Measurements from ENCODE around the gene HNRNPDL.
"Not testable (repeated sequence)": the region's sequence is repeated elsewhere in the genome, so short reads cannot be mapped to it uniquely, and the experiment has no call there.

The HNRNPDL gene

DNA sequence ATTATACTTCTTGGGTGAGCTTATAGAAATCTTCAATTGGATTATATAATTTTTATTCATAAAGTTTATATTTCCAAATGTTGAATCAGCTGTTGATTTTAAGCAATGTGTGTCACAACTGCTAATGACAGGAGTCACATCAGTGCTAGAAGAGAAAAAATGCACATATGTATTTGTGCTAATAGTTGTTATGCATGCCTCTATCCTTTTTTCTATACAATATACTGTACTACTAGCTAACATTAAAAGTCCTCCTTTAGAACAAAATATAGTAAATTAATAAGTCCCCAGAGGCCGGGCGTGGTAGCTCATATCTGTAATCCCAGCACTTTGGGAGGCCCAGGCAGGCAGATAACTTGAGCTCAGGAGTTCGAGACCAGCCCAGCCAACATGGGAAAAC is 32.7 kb downstream of the HNRNPDL start:
- no peak for DNase-seq (ENCODE audit: low read depth, low spot score)
- no peak overlapping the region for H3K4me3 ChIP-seq (ENCODE audit: low read depth, low read length)
- TF ChIP-seq, protein P1, sequence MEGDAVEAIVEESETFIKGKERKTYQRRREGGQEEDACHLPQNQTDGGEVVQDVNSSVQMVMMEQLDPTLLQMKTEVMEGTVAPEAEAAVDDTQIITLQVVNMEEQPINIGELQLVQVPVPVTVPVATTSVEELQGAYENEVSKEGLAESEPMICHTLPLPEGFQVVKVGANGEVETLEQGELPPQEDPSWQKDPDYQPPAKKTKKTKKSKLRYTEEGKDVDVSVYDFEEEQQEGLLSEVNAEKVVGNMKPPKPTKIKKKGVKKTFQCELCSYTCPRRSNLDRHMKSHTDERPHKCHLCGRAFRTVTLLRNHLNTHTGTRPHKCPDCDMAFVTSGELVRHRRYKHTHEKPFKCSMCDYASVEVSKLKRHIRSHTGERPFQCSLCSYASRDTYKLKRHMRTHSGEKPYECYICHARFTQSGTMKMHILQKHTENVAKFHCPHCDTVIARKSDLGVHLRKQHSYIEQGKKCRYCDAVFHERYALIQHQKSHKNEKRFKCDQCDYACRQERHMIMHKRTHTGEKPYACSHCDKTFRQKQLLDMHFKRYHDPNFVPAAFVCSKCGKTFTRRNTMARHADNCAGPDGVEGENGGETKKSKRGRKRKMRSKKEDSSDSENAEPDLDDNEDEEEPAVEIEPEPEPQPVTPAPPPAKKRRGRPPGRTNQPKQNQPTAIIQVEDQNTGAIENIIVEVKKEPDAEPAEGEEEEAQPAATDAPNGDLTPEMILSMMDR (IDR thresholded peaks at IDR 0.05; ENCODE audit: low read depth, low read length), result no peak
- in situ Hi-C loops (cut with HindIII; ENCODE audit: low sequenced_read_pairs), result no loop called here

DNA sequence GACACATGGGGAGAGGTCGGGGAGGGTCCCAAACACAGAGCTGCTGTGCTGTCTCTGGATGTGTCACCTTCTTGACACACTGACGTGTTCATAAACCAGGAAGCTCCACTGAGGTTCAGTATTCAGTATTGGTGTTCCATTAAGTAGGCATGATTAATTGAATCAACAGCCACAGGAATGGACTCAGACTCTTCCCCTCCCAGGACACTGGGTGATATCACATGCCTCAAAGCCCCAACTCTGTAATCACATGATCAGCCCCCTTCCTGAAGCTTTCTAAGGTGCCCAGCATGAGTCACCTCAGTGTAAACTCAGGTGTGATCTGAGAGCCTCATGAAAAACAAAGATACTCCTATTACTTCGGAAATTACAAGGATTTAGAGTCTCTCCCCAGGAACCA is 35.4 kb downstream of the HNRNPDL start:
- TF ChIP-seq, protein P1 (IDR thresholded peaks at IDR 0.05; ENCODE audit: low read depth, low read length), result no peak
- no peak for DNase-seq (ENCODE audit: low read depth, low spot score)
- in situ Hi-C loops (cut with HindIII; ENCODE audit: low sequenced_read_pairs), result no loop called here
- H3K4me3 ChIP-seq (ENCODE audit: low read depth, low read length), result no peak overlapping the region

DNA sequence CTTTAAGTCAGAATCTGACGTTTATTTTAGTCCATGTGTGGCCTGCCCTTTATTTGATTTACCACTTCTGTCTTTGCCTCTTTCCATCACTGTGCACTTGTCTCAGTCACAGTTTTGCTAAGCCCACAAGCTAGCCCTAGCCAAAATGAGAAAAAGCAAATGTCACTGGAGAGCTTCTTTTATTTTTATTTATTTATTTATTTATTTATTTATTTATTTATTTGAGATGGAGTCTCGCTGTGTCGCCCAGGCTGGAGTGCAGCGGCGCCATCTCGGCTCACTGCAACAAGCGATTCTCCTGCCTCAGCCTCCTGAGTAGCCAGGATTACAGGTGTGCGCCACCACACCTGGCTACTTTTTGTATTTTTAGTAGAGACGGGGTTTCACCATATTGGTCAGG is 40.2 kb downstream of the HNRNPDL start:
- in situ Hi-C loops (cut with HindIII; ENCODE audit: low sequenced_read_pairs); H3K4me3 ChIP-seq (ENCODE audit: low read depth, low read length); DNase-seq (ENCODE audit: low read depth, low spot score): not testable (repeated sequence)

DNA sequence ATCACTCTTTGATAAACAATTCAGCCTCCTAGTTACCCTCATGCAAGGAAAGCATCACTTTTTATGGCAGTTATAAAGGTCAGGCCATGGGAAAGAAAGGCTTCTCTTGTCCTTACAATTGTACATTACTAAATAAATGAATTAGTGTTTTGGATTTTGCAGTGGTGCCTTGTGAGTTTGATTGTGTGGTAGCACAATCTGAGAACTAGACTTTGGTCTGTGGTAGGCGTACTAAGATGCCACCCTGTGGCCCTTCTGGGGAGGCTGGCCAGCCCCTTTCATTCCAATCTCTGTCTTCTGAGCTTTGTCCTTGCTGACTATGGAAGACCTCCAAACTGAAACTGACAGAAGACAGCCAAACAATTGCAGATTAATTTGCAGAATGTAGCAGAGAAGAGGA is 41.9 kb downstream of the HNRNPDL start:
- in situ Hi-C loops (cut with HindIII; ENCODE audit: low sequenced_read_pairs), result no loop called here
- TF ChIP-seq, protein P1 (IDR thresholded peaks at IDR 0.05; ENCODE audit: low read depth, low read length), result no peak
- H3K4me3 ChIP-seq (ENCODE audit: low read depth, low read length), result no peak overlapping the region
- DNase-seq (ENCODE audit: low read depth, low spot score), result no peak

DNA sequence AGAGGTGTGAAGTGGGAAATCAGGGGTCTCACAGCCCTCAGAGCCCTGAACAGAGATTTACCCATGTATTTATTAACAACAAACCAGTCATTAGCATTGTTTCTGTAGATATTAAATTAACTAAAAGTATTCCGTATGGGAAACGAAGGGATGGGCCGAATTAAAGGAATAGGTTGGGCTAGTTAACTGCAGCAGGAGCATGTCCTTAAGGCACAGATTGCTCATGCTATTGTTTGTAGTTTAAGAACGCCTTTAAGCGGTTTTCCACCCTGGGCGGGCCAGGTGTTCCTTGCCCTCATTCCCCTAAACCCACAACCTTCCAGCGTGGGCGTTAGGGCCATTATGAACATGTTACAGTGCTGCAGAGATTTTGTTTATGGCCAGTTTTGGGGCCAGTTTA is 44.0 kb downstream of the HNRNPDL start:
- H3K4me3 ChIP-seq (ENCODE audit: low read depth, low read length); in situ Hi-C loops (cut with HindIII; ENCODE audit: low sequenced_read_pairs); DNase-seq (ENCODE audit: low read depth, low spot score): not testable (repeated sequence)

DNA sequence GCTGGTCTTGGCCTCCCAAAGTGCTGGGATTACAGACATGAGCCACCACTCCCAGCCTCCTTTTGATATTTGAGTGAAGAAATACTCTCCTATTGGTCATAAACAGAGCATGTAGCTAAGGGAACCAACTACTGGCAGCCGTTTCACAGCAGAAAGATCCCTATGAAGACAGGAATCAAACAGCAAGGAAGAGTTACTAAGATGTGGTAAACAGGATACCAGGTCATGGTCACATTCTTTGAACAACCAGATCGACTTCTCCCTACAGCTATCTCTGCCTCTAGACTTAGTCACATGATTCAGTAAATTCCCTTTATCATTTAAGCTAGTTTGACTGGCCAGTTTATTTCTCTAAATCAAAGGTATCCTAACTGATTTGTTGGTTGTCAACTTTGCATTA is 47.5 kb downstream of the HNRNPDL start:
- TF ChIP-seq, protein P1 (IDR thresholded peaks at IDR 0.05; ENCODE audit: low read depth, low read length), result no peak
- in situ Hi-C loops (cut with HindIII; ENCODE audit: low sequenced_read_pairs), result no loop called here
- H3K4me3 ChIP-seq (ENCODE audit: low read depth, low read length), result no peak overlapping the region
- no peak for DNase-seq (ENCODE audit: low read depth, low spot score)

DNA sequence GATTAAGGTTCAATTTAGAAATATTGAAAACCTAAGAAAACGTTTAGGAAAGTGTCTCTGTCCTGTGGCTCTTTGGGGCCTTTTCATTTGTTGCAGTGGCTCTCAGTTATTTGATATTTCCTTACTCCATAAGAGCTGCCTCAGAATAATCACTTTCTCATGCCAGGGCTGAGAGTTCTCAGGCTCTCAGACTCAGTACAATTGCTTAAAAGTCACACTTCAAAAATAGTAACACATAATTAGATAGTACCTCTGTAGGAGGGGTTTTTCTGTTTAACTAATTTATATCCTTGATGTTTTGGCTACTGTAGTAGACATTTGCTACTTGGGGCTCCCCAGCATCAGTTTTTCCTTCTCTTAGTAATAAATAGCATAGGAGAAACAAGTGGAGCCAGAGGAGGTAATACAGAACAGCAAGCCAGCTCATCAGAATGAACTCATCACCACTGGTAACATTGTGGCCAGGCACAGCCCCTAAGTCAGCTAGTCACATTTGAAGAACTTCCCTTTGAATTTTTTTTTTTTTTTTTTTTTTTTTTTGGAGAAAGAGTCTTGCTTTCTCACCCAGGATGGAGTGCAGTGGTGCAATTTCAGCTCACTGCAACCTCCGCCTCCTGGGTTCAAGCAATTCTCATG is 48.5 kb downstream of the HNRNPDL start:
- no peak overlapping the region for H3K4me3 ChIP-seq (ENCODE audit: low read depth, low read length)
- in situ Hi-C loops (cut with HindIII; ENCODE audit: low sequenced_read_pairs), result no loop called here
- no peak for DNase-seq (ENCODE audit: low read depth, low spot score)
- TF ChIP-seq, protein P1 (IDR thresholded peaks at IDR 0.05; ENCODE audit: low read depth, low read length), result no peak

DNA sequence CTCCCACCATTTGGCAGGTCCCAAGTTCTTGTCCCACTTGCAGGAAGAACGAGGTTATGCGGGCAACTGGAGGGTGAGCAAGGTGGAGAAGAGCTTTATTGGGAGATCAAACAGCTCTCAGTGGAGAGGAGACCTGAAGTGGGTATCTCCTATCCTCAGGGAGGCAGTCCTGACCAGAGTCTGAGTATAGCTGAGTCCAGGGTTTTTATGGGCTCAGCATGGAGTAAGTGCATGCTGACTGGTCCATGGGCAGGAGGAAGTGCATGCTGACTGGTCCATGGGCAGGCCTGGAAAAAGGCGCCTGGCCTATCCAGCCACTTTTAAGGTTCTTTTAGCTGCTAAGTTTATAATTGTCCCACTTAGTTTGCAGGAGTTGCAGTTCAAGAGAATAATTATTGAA is 49.0 kb downstream of the HNRNPDL start:
- TF ChIP-seq, protein P1 (IDR thresholded peaks at IDR 0.05; ENCODE audit: low read depth, low read length), result no peak
- in situ Hi-C loops (cut with HindIII; ENCODE audit: low sequenced_read_pairs), result no loop called here
- no peak overlapping the region for H3K4me3 ChIP-seq (ENCODE audit: low read depth, low read length)
- DNase-seq (ENCODE audit: low read depth, low spot score), result no peak
